ENCODE results near the gene EXOC3L1. TPM values are rescaled to one million over a fixed set of nuclear protein-coding genes. Genes with fewer than 3 reads are reported as not detected.

Gene EXOC3L1
- total and polyA plus RNA-seq, 2 of the 13 experiments (the other 11 are each of a cell fraction or from before 2014, with no cell fraction given), result 0.12 TPM; not detected in 1

DNA sequence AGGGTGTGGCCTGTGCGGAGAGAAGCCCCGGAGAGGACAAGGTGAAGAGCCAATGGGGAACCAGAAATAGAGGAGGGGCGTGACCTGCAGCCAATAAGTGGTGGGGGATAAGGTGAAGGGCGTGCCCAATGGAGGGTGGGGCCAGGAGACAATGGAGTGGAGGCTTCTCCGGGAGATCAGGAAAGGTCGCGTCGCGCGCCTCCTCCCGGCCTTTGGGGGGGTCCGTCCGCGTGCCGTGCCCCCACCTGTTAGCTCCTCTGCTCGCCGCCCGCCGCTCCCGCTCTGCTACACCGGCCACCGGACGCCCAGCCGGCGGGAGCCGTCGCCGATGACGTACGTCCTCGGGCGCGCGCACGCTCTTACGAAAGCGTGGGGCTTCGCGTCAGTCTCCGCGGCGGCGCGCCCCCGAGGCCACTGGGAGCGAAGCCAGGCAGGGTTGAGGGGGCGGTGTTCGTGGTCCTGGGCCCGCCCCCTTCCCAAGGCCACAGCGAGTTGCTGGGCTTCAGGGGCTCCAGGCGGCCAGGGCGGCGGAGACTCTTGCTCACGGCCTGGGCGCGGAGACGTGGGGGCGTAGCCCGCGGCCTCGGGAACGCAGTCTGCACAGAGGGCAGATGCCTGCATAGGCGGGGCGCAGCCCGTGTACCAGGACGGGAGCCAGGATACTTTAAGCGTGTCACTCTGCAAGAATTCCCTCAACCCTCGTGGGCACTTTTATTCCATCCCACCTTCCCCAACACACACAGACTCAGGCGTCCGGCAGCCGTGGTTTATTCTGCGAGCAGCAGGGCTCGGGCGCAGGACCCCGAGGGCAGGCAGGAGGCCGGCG is 6.1 kb downstream of the EXOC3L1 start, which contains the start of gene MATCAP1 (continued):
- TF ChIP-seq ZFP36L1 (CRISPR knock-in tag; IDR thresholded peaks at IDR 0.05) (peak; percentile 68; the same call in 1 of the 2 replicates), PHF20 (CRISPR knock-in tag; IDR thresholded peaks at IDR 0.05) (0 out of 2 replicates have a peak, but pooled peaks have one; percentile 62), REL (CRISPR knock-in tag; conservative IDR thresholded peaks at IDR 0.05) (no peak), NFAT5 (CRISPR knock-in tag; IDR thresholded peaks at IDR 0.05) (no peak), RXRB (CRISPR knock-in tag; IDR thresholded peaks at IDR 0.05; ENCODE audit: borderline replicate concordance) (peak; percentile 51; the same call in 1 of the 2 replicates), ZNF616 (CRISPR knock-in tag; IDR thresholded peaks at IDR 0.05; ENCODE audit: low read depth) (no peak; the same call in 1 of the 2 replicates), ATF2 (CRISPR knock-in tag; IDR thresholded peaks at IDR 0.05) (peak; percentile 76), ZNF292 (CRISPR knock-in tag; IDR thresholded peaks at IDR 0.05; ENCODE audit: borderline replicate concordance, low read depth) (peak; percentile 21; the same call in 1 of the 2 replicates), ZNF660 (CRISPR knock-in tag; IDR thresholded peaks at IDR 0.05; ENCODE audit: borderline replicate concordance, low read depth) (no peak), ZFP82 (CRISPR knock-in tag; IDR thresholded peaks at IDR 0.05; ENCODE audit: borderline replicate concordance) (peak; percentile 60; the same call in 1 of the 2 replicates), IKZF5 (CRISPR knock-in tag; IDR thresholded peaks at IDR 0.05) (peak; percentile 75; the same call in 1 of the 2 replicates), DNMT1 (CRISPR knock-in tag; IDR thresholded peaks at IDR 0.05) (peak; percentile 87), MAF1 (CRISPR knock-in tag; IDR thresholded peaks at IDR 0.05; ENCODE audit: borderline replicate concordance) (peak; percentile 85; the same call in 1 of the 2 replicates), THAP8 (CRISPR knock-in tag; IDR thresholded peaks at IDR 0.05; ENCODE audit: borderline replicate concordance) (no peak), FOXK2 (IDR thresholded peaks at IDR 0.05) (peak; percentile 37; the same call in 1 of the 2 replicates), SAP130 (CRISPR knock-in tag; IDR thresholded peaks at IDR 0.05; ENCODE audit: low read depth) (peak; percentile 94), KDM1A (CRISPR knock-in tag; IDR thresholded peaks at IDR 0.05) (0 out of 2 replicates have a peak, but pooled peaks have one; percentile 38)
- TF ChIP-seq, protein P1, sequence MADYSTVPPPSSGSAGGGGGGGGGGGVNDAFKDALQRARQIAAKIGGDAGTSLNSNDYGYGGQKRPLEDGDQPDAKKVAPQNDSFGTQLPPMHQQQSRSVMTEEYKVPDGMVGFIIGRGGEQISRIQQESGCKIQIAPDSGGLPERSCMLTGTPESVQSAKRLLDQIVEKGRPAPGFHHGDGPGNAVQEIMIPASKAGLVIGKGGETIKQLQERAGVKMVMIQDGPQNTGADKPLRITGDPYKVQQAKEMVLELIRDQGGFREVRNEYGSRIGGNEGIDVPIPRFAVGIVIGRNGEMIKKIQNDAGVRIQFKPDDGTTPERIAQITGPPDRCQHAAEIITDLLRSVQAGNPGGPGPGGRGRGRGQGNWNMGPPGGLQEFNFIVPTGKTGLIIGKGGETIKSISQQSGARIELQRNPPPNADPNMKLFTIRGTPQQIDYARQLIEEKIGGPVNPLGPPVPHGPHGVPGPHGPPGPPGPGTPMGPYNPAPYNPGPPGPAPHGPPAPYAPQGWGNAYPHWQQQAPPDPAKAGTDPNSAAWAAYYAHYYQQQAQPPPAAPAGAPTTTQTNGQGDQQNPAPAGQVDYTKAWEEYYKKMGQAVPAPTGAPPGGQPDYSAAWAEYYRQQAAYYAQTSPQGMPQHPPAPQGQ (CRISPR knock-in tag; IDR thresholded peaks at IDR 0.05; ENCODE audit: borderline replicate concordance), result no peak; the same call in 1 of the 2 replicates

All from HepG2 (cell line).